H1 (cell line): ENCODE measurements around the gene TCAP. TPM values are rescaled to one million over a fixed set of nuclear protein-coding genes. Genes with fewer than 3 reads are reported as not detected.

Experiments
- CTCF ChIA-PET: fragments of 300-600 bp; sonication (Branson Sonifier 250); formaldehyde crosslinking; loops from one replicate; lab custom pipeline; 2021; ENCODE audit not compliant: partially characterized antibody; lab: Charles Lee
- POLR2A ChIA-PET: fragments of 300-600 bp; sonication (Branson Sonifier 250); formaldehyde crosslinking; loops from one replicate; lab custom pipeline; 2021; ENCODE audit warnings: inconsistent platforms; ENCODE audit not compliant: partially characterized antibody; lab: Charles Lee
- DNase-seq, 2 experiments: peaks; one replicate each; pipeline versions ENCODE4 v3.0.0 to v3.0.0-alpha.2; 2010 to 2022; ENCODE audit warnings: low spot score in 2 of 2, low read depth in 1 of 2, mixed read lengths in 1 of 2
- FAIRE-seq: peaks from 2 replicates; lab custom pipeline; 2011; peaks lifted over from hg19 to GRCh38; lab: Jason Lieb, UNC
- H2AFZ ChIP-seq: 2 replicates; pipeline ENCODE4 v1.8.1; 2012; ENCODE audit warnings: low read length, inconsistent platforms
- H2AK5ac ChIP-seq: 2 replicates; pipeline ENCODE4 v1.6.1; 2013; ENCODE audit warnings: low read depth, low read length
- H2BK120ac ChIP-seq: replicated peaks from 2 replicates; pipeline ENCODE3; 2013; ENCODE audit warnings: low read depth, low read length, inconsistent platforms
- H2BK12ac ChIP-seq: 2 replicates; pipeline ENCODE4 v1.6.1; 2013; ENCODE audit warnings: low read depth, low read length
- H2BK15ac ChIP-seq: 2 replicates; pipeline ENCODE4 v1.6.1; 2013; ENCODE audit warnings: low read length
- H2BK20ac ChIP-seq: 2 replicates; pipeline ENCODE4 v1.6.1; 2013; ENCODE audit warnings: low read length
- H2BK5ac ChIP-seq: 2 replicates; pipeline ENCODE4 v1.6.1; 2013; ENCODE audit warnings: low read depth, low read length
- H3K14ac ChIP-seq: 2 replicates; pipeline ENCODE4 v1.6.1; 2013; ENCODE audit warnings: inconsistent platforms; ENCODE audit not compliant: insufficient read length
- H3K18ac ChIP-seq: 2 replicates; pipeline ENCODE4 v1.6.1; 2013; ENCODE audit warnings: low read length; ENCODE audit errors: extremely low read depth
- H3K23ac ChIP-seq: 2 replicates; pipeline ENCODE4 v1.6.1; 2013; ENCODE audit warnings: inconsistent platforms; ENCODE audit not compliant: insufficient read length
- H3K23me2 ChIP-seq: 2 replicates; pipeline ENCODE4 v1.6.1; 2013; ENCODE audit warnings: low read depth, low read length
- H3K27ac ChIP-seq: 2 replicates; pipeline ENCODE4 v1.6.1; 2011; ENCODE audit warnings: low read depth, low read length, inconsistent platforms
- H3K27me3 ChIP-seq, 4 experiments: replicated peaks in 1 of 4; 1 replicate in 1 of 4; 2 replicates in 3 of 4; pipeline versions ENCODE4 v1.6.1 to v1.8.1; 2011 to 2013; ENCODE audit warnings: low read length in 3 of 4, mild to moderate bottlenecking in 3 of 4, inconsistent platforms in 2 of 4, mixed read lengths in 2 of 4, moderate library complexity in 1 of 4; ENCODE audit not compliant: control insufficient read depth in 3 of 4, insufficient read depth in 3 of 4; ENCODE audit errors: extremely low read depth in 1 of 4
- H3K36me3 ChIP-seq, 4 experiments: 2 replicates each; pipeline versions ENCODE4 v1.6.1 to v1.8.1; 2011 to 2013; ENCODE audit warnings: mild to moderate bottlenecking in 4 of 4, low read length in 3 of 4, moderate library complexity in 2 of 4, control low read depth in 1 of 4, inconsistent platforms in 1 of 4; ENCODE audit not compliant: insufficient read depth in 4 of 4, control insufficient read depth in 2 of 4
- H3K4ac ChIP-seq: replicated peaks from 2 replicates; pipeline ENCODE3; 2013; ENCODE audit warnings: low read length, low read depth, mixed read lengths, inconsistent platforms; ENCODE audit not compliant: insufficient read length
- H3K4me1 ChIP-seq, 4 experiments: replicated peaks in 1 of 4; 1 replicate in 1 of 4; 2 replicates in 3 of 4; pipeline versions ENCODE4 v1.6.1 to v1.8.1; 2011 to 2013; ENCODE audit warnings: low read length in 3 of 4, inconsistent platforms in 2 of 4, mixed read lengths in 1 of 4; ENCODE audit not compliant: insufficient read depth in 4 of 4, control insufficient read depth in 3 of 4
- H3K4me2 ChIP-seq, 2 experiments: 2 replicates each; pipeline versions ENCODE4 v1.6.1 to v1.8.1; 2011 to 2013; ENCODE audit warnings: low read depth in 2 of 2, low read length in 2 of 2, control low read depth in 1 of 2, inconsistent platforms in 1 of 2, mild to moderate bottlenecking in 1 of 2; ENCODE audit not compliant: insufficient read depth in 1 of 2
- H3K4me3 ChIP-seq, 4 experiments: fragments of 200-600, 300-600 bp in 1 of 4; sonication (generic), shearing (Covaris generic), sonication (Bioruptor Twin) in 1 of 4; 2 replicates each; pipeline versions ENCODE4 v1.5.1 to v1.8.1; 2011 to 2016; ENCODE audit warnings: low read length in 4 of 4, low read depth in 3 of 4, control low read depth in 2 of 4, inconsistent platforms in 2 of 4, mild to moderate bottlenecking in 2 of 4, mixed read lengths in 1 of 4, moderate library complexity in 1 of 4; ENCODE audit not compliant: insufficient read depth in 2 of 4; ENCODE audit errors: extremely low read depth in 1 of 4
- H3K56ac ChIP-seq: replicated peaks from 2 replicates; pipeline ENCODE3; 2013; ENCODE audit warnings: low read depth, mild to moderate bottlenecking, mixed read lengths, low read length, inconsistent platforms; ENCODE audit not compliant: insufficient read length
- H3K79me1 ChIP-seq: 2 replicates; pipeline ENCODE4 v1.6.1; 2013; ENCODE audit warnings: low read depth, low read length, control low read depth
- H3K79me2 ChIP-seq, 2 experiments: 2 replicates each; pipeline versions ENCODE4 v1.6.1 to v1.8.1; 2012 to 2013; ENCODE audit warnings: low read length in 2 of 2, mild to moderate bottlenecking in 2 of 2, inconsistent platforms in 1 of 2; ENCODE audit not compliant: insufficient read depth in 2 of 2, control insufficient read depth in 1 of 2
- H3K9ac ChIP-seq, 4 experiments: replicated peaks in 1 of 4; 1 replicate in 1 of 4; 2 replicates in 3 of 4; pipeline versions ENCODE4 v1.6.1 to v1.8.1; 2011 to 2013; ENCODE audit warnings: low read depth in 3 of 4, low read length in 3 of 4, control low read depth in 2 of 4, mild to moderate bottlenecking in 2 of 4, moderate library complexity in 2 of 4, inconsistent platforms in 1 of 4; ENCODE audit errors: extremely low read depth in 1 of 4
- H3K9me3 ChIP-seq, 2 experiments: 2 replicates each; pipeline versions ENCODE4 v1.6.1 to v1.8.1; 2012 to 2013; ENCODE audit warnings: mild to moderate bottlenecking in 2 of 2, moderate library complexity in 2 of 2, control low read depth in 1 of 2, inconsistent platforms in 1 of 2, low read depth in 1 of 2, low read length in 1 of 2, mixed read lengths in 1 of 2; ENCODE audit not compliant: insufficient read depth in 2 of 2
- H4K20me1 ChIP-seq, 2 experiments: replicated peaks in 1 of 2; 2 replicates each; pipeline versions ENCODE3 to v1.8.1; 2011 to 2013; ENCODE audit warnings: inconsistent platforms in 2 of 2, low read length in 2 of 2, mild to moderate bottlenecking in 1 of 2; ENCODE audit not compliant: insufficient read depth in 2 of 2, control insufficient read depth in 1 of 2
- H4K5ac ChIP-seq: 2 replicates; pipeline ENCODE4 v1.6.1; 2013; ENCODE audit warnings: low read length, low read depth, mixed read lengths, inconsistent platforms; ENCODE audit not compliant: insufficient read length
- H4K8ac ChIP-seq: 2 replicates; pipeline ENCODE4 v1.8.0; 2013; ENCODE audit warnings: mild to moderate bottlenecking, moderate library complexity, low read length, inconsistent platforms; ENCODE audit not compliant: insufficient read depth; ENCODE audit errors: extremely low read depth
- H4K91ac ChIP-seq: replicated peaks from 2 replicates; pipeline ENCODE3; 2013; ENCODE audit warnings: low read length, mixed read lengths, inconsistent platforms; ENCODE audit not compliant: insufficient read length
- CTBP2 ChIP-seq: IDR thresholded peaks from 2 replicates; pipeline ENCODE4 v1.7.0; 2011; ENCODE audit warnings: borderline replicate concordance, mild to moderate bottlenecking, moderate library complexity, mixed read lengths, low read length; ENCODE audit not compliant: insufficient read depth, insufficient read length
- SIN3A ChIP-seq, 2 experiments: IDR thresholded peaks in 1 of 2; conservative IDR thresholded peaks in 1 of 2; 2 replicates each; pipeline ENCODE4 v1.6.1; 2011 to 2012; ENCODE audit warnings: low read length in 2 of 2, improper control_type of control experiment in 1 of 2, low read depth in 1 of 2, mild to moderate bottlenecking in 1 of 2
- WGBS, 2 experiments: shearing (Covaris generic) in 1 of 2; methylation state at CpG; one replicate each; pipeline versions ENCODE4 v1.1.6 to v1.1.7; 2013 to 2015; ENCODE audit warnings: low lambda C conversion rate in 2 of 2, mixed read lengths in 2 of 2, inconsistent platforms in 1 of 2, low coverage in 1 of 2, missing lambda C conversion rate in 1 of 2; ENCODE audit not compliant: insufficient replicate concordance in 2 of 2, insufficient coverage in 1 of 2, insufficient read length in 1 of 2; ENCODE audit errors: extremely low coverage in 1 of 2, missing lambda C conversion rate in 1 of 2; 5-methylcytosine and 5-hydroxymethylcytosine counted together
- polyA plus RNA-seq, 7 experiments: library from polyadenylated mRNA; depleted of rRNA in 3 of 7; stranded (reverse) in 5 of 7; unstranded in 2 of 7; fragments of >200 nt in 5 of 7; fragments of 200-250 nt in 2 of 7; gene quantifications; 1 replicate in 5 of 7; 2 replicates in 1 of 7; 4 replicates in 1 of 7; pipeline versions ENCODE4 v1.2.1 to v1.2.3, GENCODE V29; 2011 to 2013; ENCODE audit warnings: missing spikeins in 2 of 7, mixed read lengths in 2 of 7
- total RNA-seq: library from RNA; stranded (reverse); fragmentation: NEBNext Ultra II Directional; extraction: Animal tissue kit (Norgen Biotek cat#: 25700); gene quantifications from 2 replicates; pipeline ENCODE4 v1.2.1, GENCODE V29; 2021

The TCAP gene
- total and polyA plus RNA-seq, 2 of the 8 experiments (the other 6 are each of a cell fraction or from before 2014, with no cell fraction given), result 0.82 to 1.4 TPM

DNA sequence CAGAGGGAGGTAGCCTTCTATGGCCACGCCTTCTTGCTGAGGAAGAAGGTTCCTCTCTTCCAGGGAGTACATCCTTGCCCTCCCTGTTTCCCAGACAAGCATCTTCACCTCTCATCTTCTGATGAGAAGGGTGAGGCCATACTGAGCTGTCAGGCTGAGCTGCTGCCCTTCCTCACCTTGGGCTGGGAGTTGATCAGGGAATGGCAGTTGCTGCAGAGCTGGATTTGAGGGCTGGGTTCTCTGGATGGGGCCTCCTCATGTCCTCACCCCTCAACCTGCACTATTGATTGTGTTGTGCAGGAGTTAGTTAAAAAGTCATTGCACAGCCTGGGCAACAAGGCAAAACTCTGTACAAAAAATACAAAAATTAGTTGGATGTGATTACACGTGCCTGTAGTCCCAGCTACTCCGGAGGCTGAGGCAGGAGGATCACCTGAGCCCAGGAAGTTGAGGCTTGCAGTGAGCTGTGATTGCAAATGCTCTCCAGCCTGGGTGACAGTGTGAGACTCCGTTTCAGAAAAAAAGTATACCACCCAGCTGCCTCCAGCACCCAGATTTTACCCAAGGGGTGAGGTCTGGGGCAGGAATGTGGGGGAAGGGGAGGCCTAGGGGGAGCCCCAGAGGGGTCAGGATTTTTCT lies 36.8 kb downstream of the TCAP start:
- DNase-seq (no peak), FAIRE-seq (no peak)
- H2AFZ ChIP-seq, result no peak overlapping the region
- peaks cover 12 to 45% (median 28%) of the 10 kb centered on the region in 4 experiments for H3K4me1 ChIP-seq
- H4K5ac ChIP-seq, result no peak overlapping the region
- H2BK5ac ChIP-seq, result peak overlapping the region; percentile 92
- no peak for TF ChIP-seq CTBP2
- TF ChIP-seq SIN3A (conservative IDR thresholded peaks at IDR 0.05 in 1 of 2, IDR thresholded peaks at IDR 0.05 in 1 of 2; ENCODE audit: low read depth in 1 of 2, low read length in 2 of 2), result peak in 1 of 2 experiments; percentile 21; a peak in 1 of 4 replicates
- peaks cover 13% of the 10 kb centered on the region for H3K23me2 ChIP-seq
- CTCF ChIA-PET, result interaction anchor here (1.0 to 52.4 kb wide), 8 partner anchors 9 to 68 kb away, joined by 3 to 1885 read pairs (median 8); partner anchors contain the start of genes MIEN1, PNMT, PPP1R1B and STARD3
- H4K20me1 ChIP-seq, result peaks cover 15 to 23% of the 10 kb centered on the region in 2 experiments
- 0 out of 2 replicates have a peak overlapping the region, but pooled peaks have one; percentile 78 for H2AK5ac ChIP-seq
- H2BK12ac ChIP-seq, result peak overlapping the region; percentile 13; the same call in 1 of the 2 replicates
- no peak overlapping the region for H3K4ac ChIP-seq
- peak overlapping the region in 1 of 4 experiments; percentile 32; a peak in 2 of 7 replicates for H3K9ac ChIP-seq
- H3K18ac ChIP-seq, result no peak overlapping the region; the same call in 1 of the 2 replicates
- 0 out of 2 replicates have a peak overlapping the region, but pooled peaks have one; percentile 13 for H2BK20ac ChIP-seq
- WGBS, 2 experiments, result 71% methylated on average over 4 of the region's 4 CpGs; no CpG with 5 or more reads in 1 of the 2 experiments
- no peak overlapping the region for H4K91ac ChIP-seq
- H3K36me3 ChIP-seq, result peaks cover 0 to 4% (median 1%) of the 10 kb centered on the region in 4 experiments; a peak in 6 of 8 replicates
- H3K27me3 ChIP-seq, result no peaks in the 10 kb centered on the region
- H3K9me3 ChIP-seq, result no peaks in the 10 kb centered on the region
- peak overlapping the region; percentile 88 to 94 for H3K4me2 ChIP-seq
- no peak overlapping the region for H4K8ac ChIP-seq
- no peak overlapping the region for H2BK120ac ChIP-seq
- no peak overlapping the region for H3K23ac ChIP-seq
- peak overlapping the region; percentile 24; the same call in 1 of the 2 replicates for H2BK15ac ChIP-seq
- no peak overlapping the region for H3K56ac ChIP-seq
- H3K14ac ChIP-seq, result no peak overlapping the region
- H3K79me2 ChIP-seq, result peaks cover 42 to 89% of the 10 kb centered on the region in 2 experiments
- peaks cover 18% of the 10 kb centered on the region for H3K79me1 ChIP-seq
- H3K27ac ChIP-seq, result no peak overlapping the region; the same call in 1 of the 2 replicates
- peak overlapping the region; percentile 78 to 98 (median 89); a peak in 7 of 8 replicates for H3K4me3 ChIP-seq
- POLR2A ChIA-PET, result interaction anchor here (0.9 to 38.1 kb wide), 8 partner anchors 9 to 76 kb away, joined by 3 to 708 read pairs (median 4); partner anchors contain the start of genes MIEN1, PGAP3, PNMT and STARD3
